Thoracic aorta (tissue), 2 donors: ENCODE measurements around the gene PDHX. TPM values are rescaled to one million over a fixed set of nuclear protein-coding genes. Genes with fewer than 3 reads are reported as not detected.

Experiments
- ATAC-seq: fragments of 150-250 bp; one replicate; pipeline ENCODE4 v1.8.0; 2017; ENCODE audit warnings: low read depth; ENCODE audit not compliant: insufficient number of reproducible peaks, low FRiP score
- DNase-seq: peaks from one replicate; pipeline ENCODE4 v3.0.0-alpha.2; 2020; ENCODE audit warnings: low spot score
- H3K27ac ChIP-seq, 2 donors: fragments of 200-600 bp; sonication (generic); 1 replicate in 1 of 2; 2 replicates in 1 of 2; pipeline ENCODE4 v1.5.1; 2016; ENCODE audit warnings: mild to moderate bottlenecking in 2 of 2, moderate library complexity in 2 of 2
- H3K27me3 ChIP-seq: fragments of 200-600 bp; sonication (generic); replicated peaks from 2 replicates; pipeline ENCODE4 v1.6.0; 2016; ENCODE audit warnings: mild to moderate bottlenecking; ENCODE audit not compliant: insufficient read depth
- H3K36me3 ChIP-seq: fragments of 200-600 bp; sonication (generic); one replicate; pipeline ENCODE4 v1.5.1; 2016
- H3K4me1 ChIP-seq, 2 donors: fragments of 200-600 bp; sonication (generic); 1 replicate in 1 of 2; 2 replicates in 1 of 2; pipeline versions ENCODE4 v1.5.1 to v1.6.0; 2016; ENCODE audit warnings: low read depth in 2 of 2, mild to moderate bottlenecking in 1 of 2; ENCODE audit not compliant: control insufficient read depth in 1 of 2
- H3K4me3 ChIP-seq: fragments of 200-600 bp; sonication (generic); 2 replicates; pipeline ENCODE4 v1.5.1; 2016; ENCODE audit warnings: mild to moderate bottlenecking
- H3K9me3 ChIP-seq: fragments of 200-600 bp; sonication (generic); 2 replicates; pipeline ENCODE4 v1.5.1; 2016
- total RNA-seq, 2 donors: library from RNA; depleted of rRNA; stranded (reverse); fragments of >200 nt; gene quantifications; one replicate each; pipeline versions ENCODE4 v1.1.0 to v1.2.3, GENCODE V29; 2016
- TF ChIP-seq, protein P1 (sequence below): fragments of 200-600 bp; sonication (generic); IDR thresholded peaks from one replicate; pipeline ENCODE4 v1.5.1; 2019; ENCODE audit warnings: antibody characterized with exemption

Gene PDHX
- total RNA-seq, 2 donors from 2014 or later = 19.8 to 27.5 TPM

DNA sequence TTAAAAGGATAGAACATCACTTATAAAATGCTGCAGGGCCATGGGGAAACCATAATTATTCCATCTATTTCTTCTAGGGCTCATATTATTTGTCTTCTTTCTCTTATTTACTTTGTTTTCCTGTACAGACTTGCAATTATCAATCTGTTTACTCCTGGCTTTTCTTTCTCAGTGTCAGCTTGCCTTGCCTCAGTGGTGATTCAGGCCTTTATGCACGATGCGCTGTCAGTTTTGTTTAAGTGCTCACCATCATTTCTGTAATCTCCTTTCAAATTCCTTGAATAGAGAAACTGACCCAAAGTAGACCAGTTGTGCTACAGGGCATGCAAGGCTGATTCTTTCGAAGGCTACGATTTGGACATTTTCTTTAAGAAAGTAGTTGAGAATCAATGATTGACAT lies 4.7 kb downstream of the PDHX start:
- H3K4me1 ChIP-seq = peaks cover 13 to 48% of the 10 kb centered on the region in 2 donors

GRCh38 chr11:34924714-34925113 lies 8.3 kb downstream of the PDHX start:
- no peak for ATAC-seq
- TF ChIP-seq, protein P1, sequence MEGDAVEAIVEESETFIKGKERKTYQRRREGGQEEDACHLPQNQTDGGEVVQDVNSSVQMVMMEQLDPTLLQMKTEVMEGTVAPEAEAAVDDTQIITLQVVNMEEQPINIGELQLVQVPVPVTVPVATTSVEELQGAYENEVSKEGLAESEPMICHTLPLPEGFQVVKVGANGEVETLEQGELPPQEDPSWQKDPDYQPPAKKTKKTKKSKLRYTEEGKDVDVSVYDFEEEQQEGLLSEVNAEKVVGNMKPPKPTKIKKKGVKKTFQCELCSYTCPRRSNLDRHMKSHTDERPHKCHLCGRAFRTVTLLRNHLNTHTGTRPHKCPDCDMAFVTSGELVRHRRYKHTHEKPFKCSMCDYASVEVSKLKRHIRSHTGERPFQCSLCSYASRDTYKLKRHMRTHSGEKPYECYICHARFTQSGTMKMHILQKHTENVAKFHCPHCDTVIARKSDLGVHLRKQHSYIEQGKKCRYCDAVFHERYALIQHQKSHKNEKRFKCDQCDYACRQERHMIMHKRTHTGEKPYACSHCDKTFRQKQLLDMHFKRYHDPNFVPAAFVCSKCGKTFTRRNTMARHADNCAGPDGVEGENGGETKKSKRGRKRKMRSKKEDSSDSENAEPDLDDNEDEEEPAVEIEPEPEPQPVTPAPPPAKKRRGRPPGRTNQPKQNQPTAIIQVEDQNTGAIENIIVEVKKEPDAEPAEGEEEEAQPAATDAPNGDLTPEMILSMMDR = no peak
- H3K9me3 ChIP-seq = no peaks in the 10 kb centered on the region
- H3K36me3 ChIP-seq = no peaks in the 10 kb centered on the region
- H3K4me3 ChIP-seq = no peak overlapping the region
- peaks cover 4 to 55% of the 10 kb centered on the region in 2 donors for H3K4me1 ChIP-seq
- H3K27me3 ChIP-seq = no peaks in the 10 kb centered on the region
- no peak for DNase-seq
- H3K27ac ChIP-seq = no peak overlapping the region

More for the DNA sequence above, 4.7 kb downstream of the PDHX start:
- TF ChIP-seq, protein P1 = no peak
- Histone ChIP-seq H3K27me3 (no peaks in the 10 kb centered on the region), H3K36me3 (no peaks in the 10 kb centered on the region), H3K9me3 (no peaks in the 10 kb centered on the region), H3K27ac (no peak overlapping the region), H3K4me3 (no peak overlapping the region)
- ATAC-seq = no peak
- DNase-seq = no peak

DNA sequence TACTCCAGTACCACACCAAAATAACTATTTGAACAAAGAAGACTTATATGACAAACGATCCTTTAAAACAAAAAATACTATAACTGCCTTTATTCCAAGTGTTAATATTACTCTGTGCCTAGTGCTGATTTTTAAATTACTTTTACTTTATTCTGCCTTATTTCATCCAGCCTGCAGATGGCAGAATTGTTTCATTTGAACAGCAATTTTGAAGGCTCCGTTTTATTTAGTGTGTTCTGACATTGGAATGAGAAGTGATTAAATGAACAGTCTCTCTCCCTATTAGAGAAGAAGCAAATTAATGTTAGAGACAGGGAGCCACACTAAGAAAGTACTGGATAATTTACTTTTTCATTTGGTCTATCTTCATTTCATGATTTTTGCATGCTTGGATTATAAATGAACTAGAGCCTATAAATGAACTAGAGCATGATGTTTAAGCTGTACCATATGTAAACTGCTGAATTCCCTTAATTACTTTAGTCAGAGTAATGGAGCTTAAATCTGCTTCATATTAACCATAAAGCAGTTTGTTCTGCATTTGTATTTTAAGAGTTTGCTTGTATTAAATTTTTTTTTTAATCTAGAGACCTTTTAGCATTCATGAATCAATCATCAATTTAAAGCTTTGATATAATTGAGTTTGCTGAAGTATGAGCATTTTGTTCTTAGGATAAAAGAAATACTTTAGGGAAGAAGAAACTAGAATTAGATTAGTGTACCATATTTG lies 9.8 kb downstream of the PDHX start:
- DNase-seq (no peak), ATAC-seq (no peak)
- H3K27me3 ChIP-seq = no peaks in the 10 kb centered on the region
- no peak overlapping the region for H3K4me3 ChIP-seq
- H3K27ac ChIP-seq = no peak overlapping the region
- no peaks in the 10 kb centered on the region for H3K36me3 ChIP-seq
- TF ChIP-seq, protein P1 = peak; percentile 70
- H3K4me1 ChIP-seq = peaks cover 4 to 55% of the 10 kb centered on the region in 2 donors
- H3K9me3 ChIP-seq = no peaks in the 10 kb centered on the region

DNA sequence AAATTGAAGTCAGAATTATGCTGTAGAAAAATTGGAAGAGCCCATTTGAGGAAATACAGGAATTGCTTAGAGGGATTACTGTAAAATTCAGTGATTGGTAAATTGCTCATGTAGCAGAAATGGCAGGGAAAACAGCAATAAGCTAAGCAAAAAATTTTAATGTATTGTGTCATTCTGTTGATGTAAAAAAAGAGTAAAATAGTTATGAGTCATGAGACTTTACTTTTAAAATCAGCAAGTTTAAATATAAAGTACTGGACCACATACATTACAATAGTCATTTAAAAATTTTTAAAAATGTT lies 10.4 kb downstream of the PDHX start:
- H3K27me3 ChIP-seq = no peaks in the 10 kb centered on the region
- no peak overlapping the region for H3K27ac ChIP-seq
- TF ChIP-seq, protein P1 = no peak
- H3K4me3 ChIP-seq = no peak overlapping the region
- H3K4me1 ChIP-seq = peaks cover 4 to 55% of the 10 kb centered on the region in 2 donors
- ATAC-seq = no peak
- no peaks in the 10 kb centered on the region for H3K9me3 ChIP-seq
- H3K36me3 ChIP-seq = no peaks in the 10 kb centered on the region
- DNase-seq = no peak

GRCh38 chr11:34928268-34928959 lies 12.0 kb downstream of the PDHX start:
- H3K27ac ChIP-seq = no peak overlapping the region
- H3K36me3 ChIP-seq = peaks cover 6% of the 10 kb centered on the region
- DNase-seq (no peak), ATAC-seq (no peak)
- H3K4me1 ChIP-seq = peaks cover 4 to 53% of the 10 kb centered on the region in 2 donors
- H3K27me3 ChIP-seq = no peaks in the 10 kb centered on the region
- TF ChIP-seq, protein P1 = no peak
- H3K9me3 ChIP-seq = no peaks in the 10 kb centered on the region
- no peak overlapping the region for H3K4me3 ChIP-seq
